ENCODE measurements around the gene OSBPL10.

GRCh38 chr3:31973081-31973480 lies 8.0 kb downstream of the OSBPL10 start:
- TF ChIP-seq EZH2phosphoT487 (IDR thresholded peaks at IDR 0.05; ENCODE audit: borderline replicate concordance, low read length) = no peak
- TF ChIP-seq, protein P1, sequence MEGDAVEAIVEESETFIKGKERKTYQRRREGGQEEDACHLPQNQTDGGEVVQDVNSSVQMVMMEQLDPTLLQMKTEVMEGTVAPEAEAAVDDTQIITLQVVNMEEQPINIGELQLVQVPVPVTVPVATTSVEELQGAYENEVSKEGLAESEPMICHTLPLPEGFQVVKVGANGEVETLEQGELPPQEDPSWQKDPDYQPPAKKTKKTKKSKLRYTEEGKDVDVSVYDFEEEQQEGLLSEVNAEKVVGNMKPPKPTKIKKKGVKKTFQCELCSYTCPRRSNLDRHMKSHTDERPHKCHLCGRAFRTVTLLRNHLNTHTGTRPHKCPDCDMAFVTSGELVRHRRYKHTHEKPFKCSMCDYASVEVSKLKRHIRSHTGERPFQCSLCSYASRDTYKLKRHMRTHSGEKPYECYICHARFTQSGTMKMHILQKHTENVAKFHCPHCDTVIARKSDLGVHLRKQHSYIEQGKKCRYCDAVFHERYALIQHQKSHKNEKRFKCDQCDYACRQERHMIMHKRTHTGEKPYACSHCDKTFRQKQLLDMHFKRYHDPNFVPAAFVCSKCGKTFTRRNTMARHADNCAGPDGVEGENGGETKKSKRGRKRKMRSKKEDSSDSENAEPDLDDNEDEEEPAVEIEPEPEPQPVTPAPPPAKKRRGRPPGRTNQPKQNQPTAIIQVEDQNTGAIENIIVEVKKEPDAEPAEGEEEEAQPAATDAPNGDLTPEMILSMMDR (conservative IDR thresholded peaks at IDR 0.05; ENCODE audit: low read depth, low read length) = no peak

Measured in PC-3 (cell line).